Measurements from ENCODE around the gene BOD1L1. TPM values are rescaled to one million over a fixed set of nuclear protein-coding genes. Genes with fewer than 3 reads are reported as not detected.

The BOD1L1 gene
- total RNA-seq, 1 experiment from 2014 or later, result 18.1 TPM

GRCh38 chr4:13597604-13598003 is 29.9 kb downstream of the BOD1L1 start:
- H3K27ac ChIP-seq (ENCODE audit: low read length), result no peak overlapping the region
- no peaks in the 10 kb centered on the region for H3K27me3 ChIP-seq (ENCODE audit: control insufficient read depth, insufficient read depth, low read length)
- no peak overlapping the region for H3K4me3 ChIP-seq (ENCODE audit: low read depth in 2 of 2, low read length in 2 of 2)
- TF ChIP-seq TCF7L2 (IDR thresholded peaks at IDR 0.05; ENCODE audit: low read depth, low read length) (no peak), POLR2AphosphoS5 (IDR thresholded peaks at IDR 0.05; ENCODE audit: low read depth, low read length) (no peak), REST (IDR thresholded peaks at IDR 0.05; ENCODE audit: insufficient read depth in 1 of 2, low read depth in 2 of 2, low read length in 1 of 2) (no peak), CTCF (IDR thresholded peaks at IDR 0.05) (no peak), SIN3A (IDR thresholded peaks at IDR 0.05; ENCODE audit: borderline replicate concordance, insufficient read depth, low read depth, low read length) (no peak)
- no TSS peak for BruUV-seq (replicated peaks)
- no peak for DNase-seq (ENCODE audit: low read depth, low spot score)
- in situ Hi-C loops (cut with HindIII; ENCODE audit: low pct_unique_long_range_greater_than_20kb, low sequenced_read_pairs) (no loop called here), intact Hi-C loops (cut with micrococcal nuclease; ENCODE audit: unreplicated experiment) (no loop called here)
- H3K36me3 ChIP-seq (ENCODE audit: control insufficient read depth, insufficient read depth, low read length), result 0 out of 2 replicates have a peak, but pooled peaks cover 2% of the 10 kb centered on the region
- no peaks in the 10 kb centered on the region for H3K9me3 ChIP-seq (ENCODE audit: control insufficient read depth, insufficient read depth, low read depth, low read length)
- ChIA-PET POLR2A (no interaction called here), CTCF (no interaction called here)
- ATAC-seq, result no peak
- no peaks in the 10 kb centered on the region for H3K4me1 ChIP-seq (ENCODE audit: control insufficient read depth, insufficient read depth, low read length)

DNA sequence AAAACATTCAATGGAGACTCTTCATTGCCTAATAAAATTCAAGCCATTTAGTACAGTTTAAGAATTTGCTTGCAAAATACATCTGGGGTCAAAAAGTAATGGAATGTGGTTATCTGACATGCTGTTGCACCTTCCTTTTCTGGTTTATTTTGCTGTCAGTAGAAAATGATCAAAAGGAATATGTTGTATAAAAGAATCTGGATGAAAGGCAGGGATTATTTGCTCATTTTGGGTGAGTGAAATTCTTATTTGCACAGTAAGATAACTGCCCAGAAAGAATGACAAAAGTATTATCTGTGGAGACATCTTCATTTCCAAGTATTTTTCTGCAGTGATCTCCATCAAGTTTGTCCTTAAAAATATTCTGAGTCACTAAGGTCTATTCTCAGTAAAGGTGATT is 30.4 kb downstream of the BOD1L1 start:
- Histone ChIP-seq H3K9me3 (ENCODE audit: control insufficient read depth, insufficient read depth, low read depth, low read length) (no peaks in the 10 kb centered on the region), H3K27me3 (ENCODE audit: control insufficient read depth, insufficient read depth, low read length) (no peaks in the 10 kb centered on the region), H3K36me3 (ENCODE audit: control insufficient read depth, insufficient read depth, low read length) (peaks cover 2% of the 10 kb centered on the region; the same call in 1 of the 2 replicates), H3K4me1 (ENCODE audit: control insufficient read depth, insufficient read depth, low read length) (no peaks in the 10 kb centered on the region), H3K4me3 (ENCODE audit: low read depth in 2 of 2, low read length in 2 of 2) (no peak overlapping the region), H3K27ac (ENCODE audit: low read length) (no peak overlapping the region)
- no peak for TF ChIP-seq TCF7L2 (IDR thresholded peaks at IDR 0.05; ENCODE audit: low read depth, low read length)
- TF ChIP-seq REST (IDR thresholded peaks at IDR 0.05; ENCODE audit: insufficient read depth in 1 of 2, low read depth in 2 of 2, low read length in 1 of 2), result no peak
- no peak for TF ChIP-seq POLR2AphosphoS5 (IDR thresholded peaks at IDR 0.05; ENCODE audit: low read depth, low read length)
- no peak for ATAC-seq
- ChIA-PET CTCF (no interaction called here), POLR2A (no interaction called here)
- intact Hi-C loops (cut with micrococcal nuclease; ENCODE audit: unreplicated experiment), result no loop called here
- BruUV-seq (replicated peaks), result no TSS peak
- in situ Hi-C loops (cut with HindIII; ENCODE audit: low pct_unique_long_range_greater_than_20kb, low sequenced_read_pairs), result no loop called here
- DNase-seq (ENCODE audit: low read depth, low spot score), result no peak
